Skin of body (tissue), 2 donors: ENCODE measurements around the gene GIPC2. TPM values are rescaled to one million over a fixed set of nuclear protein-coding genes. Genes with fewer than 3 reads are reported as not detected.
"Not testable (repeated sequence)": the region's sequence is repeated elsewhere in the genome, so short reads cannot be mapped to it uniquely, and the experiment has no call there.

Experiments
- DNase-seq: peaks from one replicate; lab custom pipeline; 2025; lab: John Stamatoyannopoulos, UW
- total RNA-seq: library from RNA; depleted of rRNA; stranded (reverse); fragments of >200 nt; gene quantifications from one replicate; pipeline ENCODE4 v1.2.3, GENCODE V29; 2014

The GIPC2 gene
- total RNA-seq, 1 donor from 2014 or later: 2.3 TPM

- DNase-seq: not testable (repeated sequence)
Observed at GRCh38 chr1:78064886-78065285, 19.1 kb downstream of the GIPC2 start.

- no peak for DNase-seq
Observed at GRCh38 chr1:78068681-78069283, 23.0 kb downstream of the GIPC2 start.

- no peak for DNase-seq
Observed at GRCh38 chr1:78069784-78070183, 24.0 kb downstream of the GIPC2 start.

GRCh38 chr1:78070210-78070609 is 24.4 kb downstream of the GIPC2 start:
- DNase-seq: no peak

- no peak for DNase-seq
Observed at GRCh38 chr1:78070758-78071157, 25.0 kb downstream of the GIPC2 start.

- DNase-seq: no peak
Observed at GRCh38 chr1:78071696-78072095, 25.9 kb downstream of the GIPC2 start.

- DNase-seq: no peak
Observed at GRCh38 chr1:78072216-78072615, 26.4 kb downstream of the GIPC2 start.

GRCh38 chr1:78073441-78073840 is 27.7 kb downstream of the GIPC2 start:
- no peak for DNase-seq

GRCh38 chr1:78075621-78076020 is 29.9 kb downstream of the GIPC2 start:
- DNase-seq: no peak

GRCh38 chr1:78078358-78078757 is 32.6 kb downstream of the GIPC2 start:
- no peak for DNase-seq

- DNase-seq: no peak
Observed at GRCh38 chr1:78079580-78079979, 33.8 kb downstream of the GIPC2 start.

- DNase-seq: no peak
Observed at GRCh38 chr1:78080767-78081166, 35.0 kb downstream of the GIPC2 start.

GRCh38 chr1:78081980-78082860 is 36.5 kb downstream of the GIPC2 start:
- no peak for DNase-seq

- not testable (repeated sequence) for DNase-seq
Observed at GRCh38 chr1:78084639-78085038, 38.9 kb downstream of the GIPC2 start.

- DNase-seq: no peak
Observed at GRCh38 chr1:78086697-78087096, 40.9 kb downstream of the GIPC2 start.

GRCh38 chr1:78088015-78088414 is 42.2 kb downstream of the GIPC2 start:
- no peak for DNase-seq

- DNase-seq: no peak
Observed at GRCh38 chr1:78088486-78088885, 42.7 kb downstream of the GIPC2 start.

GRCh38 chr1:78089010-78089409 is 43.2 kb downstream of the GIPC2 start:
- no peak for DNase-seq

- no peak for DNase-seq
Observed at GRCh38 chr1:78090472-78091133, 44.8 kb downstream of the GIPC2 start.

- no peak for DNase-seq
Observed at GRCh38 chr1:78091215-78091813, 45.5 kb downstream of the GIPC2 start.

GRCh38 chr1:78091886-78092285 is 46.1 kb downstream of the GIPC2 start:
- DNase-seq: no peak

- no peak for DNase-seq
Observed at GRCh38 chr1:78092643-78093042, 46.9 kb downstream of the GIPC2 start.
